PC-3 (cell line): ENCODE measurements around the gene STAU1. TPM values are rescaled to one million over a fixed set of nuclear protein-coding genes. Genes with fewer than 3 reads are reported as not detected.
"Not testable (repeated sequence)": the region's sequence is repeated elsewhere in the genome, so short reads cannot be mapped to it uniquely, and the experiment has no call there.

ENCODE experiments used
- ATAC-seq: fragments of 200-7000 bp; cut with Tn5 transposase; 2 replicates; pipeline ENCODE4 v1.9.1; 2020; ENCODE audit warnings: mild to moderate bottlenecking, moderate library complexity
- BruUV-seq: library from RNA; stranded (reverse); fragments of 400-500 nt; replicated peaks from 2 replicates; lab custom pipeline; 2021; lab: Mats Ljungman, UMichigan
- CTCF ChIA-PET: fragments of 300-600 bp; sonication (Branson Sonifier 250); formaldehyde crosslinking; loops from one replicate; lab custom pipeline; 2022; ENCODE audit warnings: antibody characterized with exemption; lab: Charles Lee
- POLR2A ChIA-PET: fragments of 300-600 bp; sonication (Branson Sonifier 250); formaldehyde crosslinking; loops from one replicate; lab custom pipeline; 2022; ENCODE audit warnings: antibody characterized with exemption; ENCODE audit not compliant: unreplicated experiment; lab: Charles Lee
- DNase-seq: peaks from one replicate; pipeline ENCODE4 v3.0.0-alpha.2; 2015
- H2AFZ ChIP-seq: fragments of 300-600 bp; sonication (generic); 2 replicates; pipeline ENCODE4 v1.6.0; 2016; ENCODE audit warnings: antibody characterized with exemption, low read length
- H3F3A ChIP-seq: fragments of 300-600 bp; sonication (generic); one replicate; pipeline ENCODE4 v1.6.0; 2017; ENCODE audit warnings: antibody characterized with exemption, low read length, control low read depth, mild to moderate bottlenecking; ENCODE audit not compliant: unreplicated experiment
- H3K27ac ChIP-seq: fragments of 300-600 bp; sonication (generic); 2 replicates; pipeline ENCODE4 v1.5.1; 2016; ENCODE audit warnings: mild to moderate bottlenecking, low read length
- H3K27me3 ChIP-seq: fragments of 300-600 bp; sonication (generic); 2 replicates; pipeline ENCODE4 v1.6.1; 2016; ENCODE audit warnings: low read length, mixed read lengths
- H3K36me3 ChIP-seq: fragments of 300-600 bp; sonication (generic); 2 replicates; pipeline ENCODE4 v1.6.1; 2016; ENCODE audit warnings: low read depth, mixed run types, low read length, mixed read lengths
- H3K4me1 ChIP-seq: fragments of 300-600 bp; sonication (generic); 2 replicates; pipeline ENCODE4 v1.5.1; 2016; ENCODE audit warnings: low read length; ENCODE audit not compliant: insufficient read depth
- H3K4me2 ChIP-seq: fragments of 300-600 bp; sonication (generic); 2 replicates; pipeline ENCODE4 v1.6.0; 2016; ENCODE audit warnings: low read length
- H3K4me3 ChIP-seq: fragments of 300-600 bp; sonication (generic); 2 replicates; pipeline ENCODE4 v1.5.1; 2016; ENCODE audit warnings: mild to moderate bottlenecking, low read length, mixed read lengths
- H3K79me2 ChIP-seq: fragments of 300-600 bp; sonication (generic); 2 replicates; pipeline ENCODE4 v1.6.1; 2017; ENCODE audit warnings: low read length, mixed read lengths
- H3K9ac ChIP-seq: fragments of 300-600 bp; sonication (generic); 2 replicates; pipeline ENCODE4 v1.6.0; 2016; ENCODE audit warnings: mild to moderate bottlenecking, low read length
- H3K9me2 ChIP-seq: fragments of 300-600 bp; sonication (generic); replicated peaks from 2 replicates; pipeline ENCODE4 v1.6.1; 2016; ENCODE audit warnings: mixed run types, low read length, mixed read lengths
- H3K9me3 ChIP-seq: fragments of 300-600 bp; sonication (generic); 2 replicates; pipeline ENCODE4 v1.6.1; 2016; ENCODE audit warnings: low read length, mixed read lengths
- H4K20me1 ChIP-seq: fragments of 300-600 bp; sonication (generic); 2 replicates; pipeline ENCODE4 v1.6.1; 2016; ENCODE audit warnings: low read length, mixed read lengths
- EZH2 ChIP-seq: fragments of 300-600 bp; sonication (generic); IDR thresholded peaks from one replicate; pipeline ENCODE4 v1.6.1; 2017; ENCODE audit warnings: antibody characterized with exemption, mild to moderate bottlenecking, low read length; ENCODE audit not compliant: unreplicated experiment
- EZH2phosphoT487 ChIP-seq: fragments of 300-600 bp; sonication (generic); IDR thresholded peaks from 2 replicates; pipeline ENCODE4 v1.6.1; 2018; ENCODE audit warnings: mild to moderate bottlenecking, antibody characterized with exemption, low read length, borderline replicate concordance
- intact Hi-C: fragments of 100-400 bp; cut with micrococcal nuclease; formaldehyde crosslinking; loops from 2 replicates; pipeline ENCODE4 v1.9.0; 2023
- total RNA-seq: library from RNA; depleted of rRNA; stranded (reverse); fragments of >200 nt; gene quantifications from 2 replicates; pipeline ENCODE4 v1.2.3, GENCODE V29; 2014
- TF ChIP-seq, protein P1 (sequence below): fragments of 300-600 bp; sonication (generic); conservative IDR thresholded peaks from 2 replicates; pipeline ENCODE4 v1.5.1; 2017; ENCODE audit warnings: antibody characterized with exemption, low read depth, mild to moderate bottlenecking, low read length

STAU1 gene
- total RNA-seq, 1 experiment from 2014 or later = 87.8 TPM

DNA sequence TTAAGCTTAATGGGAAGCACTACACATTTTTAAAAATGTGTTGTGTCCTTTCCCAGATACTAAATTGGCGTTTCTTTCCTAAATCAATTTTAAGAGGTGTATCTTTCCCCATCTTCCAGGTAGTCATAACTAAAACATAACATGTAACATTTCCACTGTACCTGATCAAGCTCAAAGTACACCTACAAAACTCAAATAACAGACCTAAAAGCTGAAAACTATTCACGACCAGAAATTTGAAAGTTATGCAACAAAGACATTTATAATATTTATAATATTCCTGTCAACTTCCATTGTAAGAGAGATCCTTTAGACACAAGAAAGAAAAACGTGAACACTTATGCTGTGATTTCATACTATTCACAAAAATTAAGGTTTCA is 3.5 kb downstream of the STAU1 start:
- H3K9ac ChIP-seq = no peak overlapping the region
- no TSS peak for BruUV-seq
- intact Hi-C loops = no loop called here

DNA sequence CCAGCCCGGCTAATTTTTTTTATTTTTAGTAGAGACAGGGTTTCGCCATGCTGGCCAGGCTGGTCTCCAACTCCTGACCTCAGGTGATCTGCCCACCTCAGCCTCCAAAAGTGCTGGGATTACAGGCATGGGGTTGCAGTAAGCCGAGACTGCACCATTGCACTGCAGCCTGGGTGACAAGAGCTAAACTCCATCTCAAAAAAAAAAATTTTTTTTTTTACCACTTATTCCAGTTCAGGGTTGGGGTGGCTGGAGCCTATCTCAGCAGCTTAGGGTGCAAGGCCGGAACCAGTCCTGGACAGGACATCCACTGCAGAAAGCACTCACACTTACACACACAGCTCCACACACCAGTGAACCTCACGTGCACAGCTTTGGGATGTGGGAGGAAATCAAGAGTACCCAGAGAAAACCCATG is 4.0 kb downstream of the STAU1 start:
- H3K9ac ChIP-seq, H3K27ac ChIP-seq, H3K9me2 ChIP-seq, H3K4me3 ChIP-seq, POLR2A ChIA-PET, DNase-seq, H3K36me3 ChIP-seq, BruUV-seq, intact Hi-C loops, ATAC-seq, H3F3A ChIP-seq, H2AFZ ChIP-seq, H3K9me3 ChIP-seq, H3K27me3 ChIP-seq, CTCF ChIA-PET, H3K4me2 ChIP-seq: not testable (repeated sequence)
- peaks cover 87% of the 10 kb centered on the region for H3K79me2 ChIP-seq
- H4K20me1 ChIP-seq = peaks cover 45% of the 10 kb centered on the region
- peaks cover 40% of the 10 kb centered on the region for H3K4me1 ChIP-seq

More for the DNA sequence above, 3.5 kb downstream of the STAU1 start:
- Histone ChIP-seq H3K27me3 (no peaks in the 10 kb centered on the region), H3K4me3 (no peak overlapping the region), H3K27ac (no peak overlapping the region), H3K9me2 (no peaks in the 10 kb centered on the region), H3K9me3 (no peaks in the 10 kb centered on the region), H4K20me1 (peaks cover 43% of the 10 kb centered on the region), H3K4me1 (peaks cover 35% of the 10 kb centered on the region), H3K36me3 (no peaks in the 10 kb centered on the region), H3F3A (peaks cover 4% of the 10 kb centered on the region), H2AFZ (no peak overlapping the region), H3K79me2 (peaks cover 81% of the 10 kb centered on the region), H3K4me2 (peak overlapping the region; percentile 93)
- ATAC-seq (no peak), DNase-seq (no peak)
- TF ChIP-seq, protein P1, sequence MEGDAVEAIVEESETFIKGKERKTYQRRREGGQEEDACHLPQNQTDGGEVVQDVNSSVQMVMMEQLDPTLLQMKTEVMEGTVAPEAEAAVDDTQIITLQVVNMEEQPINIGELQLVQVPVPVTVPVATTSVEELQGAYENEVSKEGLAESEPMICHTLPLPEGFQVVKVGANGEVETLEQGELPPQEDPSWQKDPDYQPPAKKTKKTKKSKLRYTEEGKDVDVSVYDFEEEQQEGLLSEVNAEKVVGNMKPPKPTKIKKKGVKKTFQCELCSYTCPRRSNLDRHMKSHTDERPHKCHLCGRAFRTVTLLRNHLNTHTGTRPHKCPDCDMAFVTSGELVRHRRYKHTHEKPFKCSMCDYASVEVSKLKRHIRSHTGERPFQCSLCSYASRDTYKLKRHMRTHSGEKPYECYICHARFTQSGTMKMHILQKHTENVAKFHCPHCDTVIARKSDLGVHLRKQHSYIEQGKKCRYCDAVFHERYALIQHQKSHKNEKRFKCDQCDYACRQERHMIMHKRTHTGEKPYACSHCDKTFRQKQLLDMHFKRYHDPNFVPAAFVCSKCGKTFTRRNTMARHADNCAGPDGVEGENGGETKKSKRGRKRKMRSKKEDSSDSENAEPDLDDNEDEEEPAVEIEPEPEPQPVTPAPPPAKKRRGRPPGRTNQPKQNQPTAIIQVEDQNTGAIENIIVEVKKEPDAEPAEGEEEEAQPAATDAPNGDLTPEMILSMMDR = no peak
- TF ChIP-seq EZH2phosphoT487 (no peak), EZH2 (no peak)
- ChIA-PET POLR2A (no interaction called here), CTCF (interaction anchor here (0.6 kb wide), 1 partner anchor 76 kb away, joined by 6 read pairs; no protein-coding TSS in a partner anchor)

DNA sequence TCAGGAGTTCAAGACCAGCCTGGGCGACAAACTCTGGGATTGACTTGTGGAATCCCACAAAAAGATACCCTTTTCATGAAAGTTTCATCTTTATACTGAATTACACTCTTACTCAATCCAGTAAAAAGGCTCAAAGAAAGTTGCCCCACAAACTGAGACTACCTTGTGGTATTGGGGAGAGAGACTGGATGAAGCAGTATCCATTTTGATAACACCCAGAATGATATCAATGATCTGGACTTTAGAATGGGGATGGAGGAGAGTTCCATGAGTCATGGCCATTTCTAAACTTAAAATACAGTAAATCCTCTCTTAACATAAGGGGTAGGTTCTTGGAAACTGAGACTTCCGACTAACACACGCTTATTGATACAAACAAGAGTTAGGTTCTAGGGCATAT is 4.7 kb downstream of the STAU1 start:
- peaks cover 44% of the 10 kb centered on the region for H3K4me1 ChIP-seq
- ATAC-seq (no peak), DNase-seq (no peak)
- H3K79me2 ChIP-seq = peaks cover 94% of the 10 kb centered on the region
- intact Hi-C loops = no loop called here
- H3K4me3 ChIP-seq = no peak overlapping the region
- TF ChIP-seq EZH2 (no peak), EZH2phosphoT487 (no peak)
- TF ChIP-seq, protein P1 = no peak
- no peak overlapping the region for H3K27ac ChIP-seq
- ChIA-PET POLR2A (no interaction called here), CTCF (no interaction called here)
- H3K9me3 ChIP-seq = no peaks in the 10 kb centered on the region
- H3K9ac ChIP-seq = no peak overlapping the region
- no peaks in the 10 kb centered on the region for H3K9me2 ChIP-seq
- H3K4me2 ChIP-seq = no peak overlapping the region
- peaks cover 7% of the 10 kb centered on the region for H3F3A ChIP-seq
- BruUV-seq = no TSS peak
- H3K36me3 ChIP-seq = no peaks in the 10 kb centered on the region; the same call in 1 of the 2 replicates
- H3K27me3 ChIP-seq = no peaks in the 10 kb centered on the region
- H2AFZ ChIP-seq = no peak overlapping the region
- H4K20me1 ChIP-seq = peaks cover 45% of the 10 kb centered on the region
